B cell (primary cell): ENCODE data around the gene RERE. TPM values are rescaled to one million over a fixed set of nuclear protein-coding genes. Genes with fewer than 3 reads are reported as not detected.

Experiments
- ATAC-seq: fragments of 200-7000 bp; cut with Tn5 transposase; one replicate; pipeline ENCODE4 v1.10.0; 2021; ENCODE audit warnings: low read depth, mild to moderate bottlenecking, moderate number of reproducible peaks, moderate library complexity
- CTCF ChIA-PET: fragments of 350-600 bp; sonication (Branson Sonifier 250); formaldehyde crosslinking; loops from one replicate; lab custom pipeline; 2021; ENCODE audit warnings: antibody characterized with exemption, inconsistent platforms; lab: Charles Lee
- POLR2A ChIA-PET: fragments of 350-600 bp; sonication (Branson Sonifier 250); formaldehyde crosslinking; loops from one replicate; lab custom pipeline; 2021; ENCODE audit warnings: antibody characterized with exemption; lab: Charles Lee
- DNase-seq: peaks from one replicate; pipeline ENCODE4 v3.0.0; 2013
- H2AFZ ChIP-seq: 2 replicates; pipeline ENCODE4 v1.6.1; 2012; ENCODE audit warnings: mild to moderate bottlenecking, low read depth, low read length; ENCODE audit not compliant: insufficient read depth, poor library complexity, severe bottlenecking
- H3K27ac ChIP-seq, 2 donors: 1 replicate in 1 of 2; 2 replicates in 1 of 2; pipeline ENCODE4 v1.5.1; 2012 to 2013; ENCODE audit warnings: low read length in 2 of 2, mild to moderate bottlenecking in 2 of 2, moderate library complexity in 1 of 2
- H3K27me3 ChIP-seq, 4 experiments: fragments of 200-600 bp in 1 of 4; sonication (generic) in 1 of 4; replicated peaks in 1 of 4; 1 replicate in 2 of 4; 2 replicates in 2 of 4; pipeline versions ENCODE4 v1.6.1 to v1.7.0; 2013 to 2016; ENCODE audit warnings: low read length in 3 of 4, mild to moderate bottlenecking in 2 of 4, mixed read lengths in 1 of 4, moderate library complexity in 1 of 4; ENCODE audit not compliant: insufficient read depth in 4 of 4, control insufficient read depth in 3 of 4; ENCODE audit errors: control extremely low read depth in 1 of 4
- H3K36me3 ChIP-seq, 2 experiments: replicated peaks in 1 of 2; 1 replicate in 1 of 2; 2 replicates in 1 of 2; pipeline versions ENCODE4 v1.6.1 to v1.7.1; 2013; ENCODE audit warnings: low read length in 1 of 2; ENCODE audit not compliant: insufficient read depth in 2 of 2, control insufficient read depth in 1 of 2; ENCODE audit errors: control extremely low read depth in 1 of 2, extremely low read depth in 1 of 2
- H3K4me1 ChIP-seq, 2 donors: fragments of 200-600 bp in 1 of 2; sonication (generic) in 1 of 2; 1 replicate in 1 of 2; 2 replicates in 1 of 2; pipeline versions ENCODE4 v1.5.1 to v1.6.1; 2013 to 2017; ENCODE audit warnings: low read length in 2 of 2; ENCODE audit not compliant: control insufficient read depth in 2 of 2, insufficient read depth in 2 of 2
- H3K4me2 ChIP-seq: replicated peaks from 2 replicates; pipeline ENCODE3; 2012; ENCODE audit warnings: mild to moderate bottlenecking, low read depth, low read length; ENCODE audit not compliant: poor library complexity, severe bottlenecking
- H3K4me3 ChIP-seq, 5 experiments: fragments of 200-600 bp in 1 of 5; sonication (generic) in 1 of 5; 1 replicate in 3 of 5; 2 replicates in 2 of 5; pipeline versions ENCODE4 v1.5.1 to v1.7.0; 2011 to 2016; ENCODE audit warnings: low read length in 4 of 5, mild to moderate bottlenecking in 4 of 5, low read depth in 2 of 5, control low read depth in 1 of 5, moderate library complexity in 1 of 5; ENCODE audit not compliant: insufficient read depth in 1 of 5; ENCODE audit errors: control extremely low read depth in 1 of 5, extremely low read depth in 1 of 5
- H3K79me2 ChIP-seq: fragments of 200-600 bp; sonication (generic); one replicate; pipeline ENCODE4 v1.6.0; 2016; ENCODE audit warnings: low read length; ENCODE audit not compliant: control insufficient read depth, insufficient read depth
- H3K9ac ChIP-seq: fragments of 200-600 bp; sonication (generic); 2 replicates; pipeline ENCODE4 v1.6.1; 2017; ENCODE audit warnings: mild to moderate bottlenecking, low read length, moderate library complexity
- H3K9me3 ChIP-seq, 3 donors: one replicate each; pipeline versions ENCODE4 v1.6.1 to v1.7.1; 2013; ENCODE audit warnings: low read length in 2 of 3; ENCODE audit not compliant: control insufficient read depth in 2 of 3, insufficient read depth in 1 of 3; ENCODE audit errors: control extremely low read depth in 1 of 3
- H4K20me1 ChIP-seq: 2 replicates; pipeline ENCODE4 v1.6.0; 2012; ENCODE audit warnings: mild to moderate bottlenecking, low read length; ENCODE audit not compliant: insufficient read depth, control insufficient read depth, poor library complexity, severe bottlenecking
- H3K27ac Mint-ChIP-seq: one replicate; pipeline ENCODE4 v1.8.0; 2021; ENCODE audit warnings: mixed read lengths
- H3K27me3 Mint-ChIP-seq: one replicate; pipeline ENCODE4 v1.8.0; 2021; ENCODE audit warnings: mixed read lengths
- H3K4me1 Mint-ChIP-seq: one replicate; pipeline ENCODE4 v1.8.0; 2021; ENCODE audit warnings: mixed read lengths
- H3K4me3 Mint-ChIP-seq: one replicate; pipeline ENCODE4 v1.8.0; 2021; ENCODE audit warnings: mixed read lengths
- H3K9me3 Mint-ChIP-seq: one replicate; pipeline ENCODE4 v1.8.0; 2022; ENCODE audit warnings: mixed read lengths; ENCODE audit not compliant: insufficient read depth
- EZH2 ChIP-seq: IDR thresholded peaks from 2 replicates; pipeline ENCODE4 v1.6.1; 2012; ENCODE audit warnings: borderline replicate concordance, low read depth, mild to moderate bottlenecking, moderate library complexity, low read length; ENCODE audit not compliant: insufficient read depth, poor library complexity, severe bottlenecking
- WGBS: methylation state at CpG from one replicate; pipeline ENCODE4 v1.1.5; 2013; ENCODE audit warnings: missing lambda C conversion rate; ENCODE audit not compliant: insufficient coverage; 5-methylcytosine and 5-hydroxymethylcytosine counted together
- intact Hi-C: fragments of 100-400 bp; cut with micrococcal nuclease; formaldehyde crosslinking; loops from one replicate; pipeline ENCODE4 v1.10.0; 2022
- polyA plus RNA-seq: library from polyadenylated mRNA; depleted of rRNA; stranded (reverse); fragments of >200 nt; gene quantifications from 2 replicates; pipeline ENCODE4 v1.2.3, GENCODE V29; 2012
- total RNA-seq, 2 donors: library from RNA; stranded (reverse); fragments of 120-200 nt in 1 of 2; gene quantifications; 1 replicate in 1 of 2; 2 replicates in 1 of 2; pipeline versions ENCODE4 v1.2.3 to v1.2.4, GENCODE V29; 2013 to 2022
- TF ChIP-seq, protein P1 (sequence below): fragments of 200-600 bp; IDR thresholded peaks from one replicate; pipeline ENCODE4 v1.8.0; 2022; ENCODE audit warnings: antibody characterized with exemption, mild to moderate bottlenecking

Gene RERE
- total and polyA plus RNA-seq, 2 donors (not counting 1 experiment from before 2014, with no cell fraction given), result 27.3 to 132 TPM

DNA sequence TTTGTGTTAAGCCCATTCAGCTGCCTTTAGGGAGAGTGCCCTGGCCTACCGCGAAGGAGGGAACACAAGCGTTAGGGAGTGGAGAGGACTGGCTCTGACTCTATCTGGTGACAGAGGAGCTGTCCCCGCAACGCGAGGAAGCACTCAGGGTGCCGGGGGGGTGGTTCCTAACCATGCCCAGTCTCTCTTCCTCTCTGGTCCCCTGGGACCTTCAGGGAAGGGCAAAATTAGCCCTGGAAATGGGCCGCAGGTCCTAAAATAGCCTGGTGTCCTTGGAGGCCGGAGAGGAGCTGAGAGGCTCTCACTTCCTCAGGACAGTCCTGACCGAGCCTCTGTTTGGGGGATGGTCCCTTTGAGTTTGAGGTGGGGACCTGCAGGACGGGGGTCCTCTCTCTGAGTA is 493.7 kb downstream of the RERE start:
- Histone ChIP-seq H4K20me1 (no peaks in the 10 kb centered on the region), H3K27me3 (peaks cover 0 to 5% (median under 1%) of the 10 kb centered on the region in 4 experiments), H3K4me2 (no peak overlapping the region), H3K4me1 (peaks cover under 1 to 1% of the 10 kb centered on the region in 2 donors), H2AFZ (no peak overlapping the region), H3K9me3 (peaks cover 0 to 6% (median 0%) of the 10 kb centered on the region in 3 donors), H3K27ac (no peak overlapping the region), H3K4me3 (no peak overlapping the region), H3K36me3 (no peaks in the 10 kb centered on the region), H3K79me2 (no peaks in the 10 kb centered on the region), H3K9ac (no peak overlapping the region)
- Mint-ChIP-seq H3K4me3 (no peak overlapping the region), H3K9me3 (peaks cover 3% of the 10 kb centered on the region), H3K27ac (no peak overlapping the region), H3K27me3 (peaks cover 13% of the 10 kb centered on the region), H3K4me1 (peaks cover 6% of the 10 kb centered on the region)
- ATAC-seq (no peak), DNase-seq (no peak)
- intact Hi-C loops, result no loop called here
- 75% methylated on average over 11 of the region's 11 CpGs for WGBS
- TF ChIP-seq, protein P1, sequence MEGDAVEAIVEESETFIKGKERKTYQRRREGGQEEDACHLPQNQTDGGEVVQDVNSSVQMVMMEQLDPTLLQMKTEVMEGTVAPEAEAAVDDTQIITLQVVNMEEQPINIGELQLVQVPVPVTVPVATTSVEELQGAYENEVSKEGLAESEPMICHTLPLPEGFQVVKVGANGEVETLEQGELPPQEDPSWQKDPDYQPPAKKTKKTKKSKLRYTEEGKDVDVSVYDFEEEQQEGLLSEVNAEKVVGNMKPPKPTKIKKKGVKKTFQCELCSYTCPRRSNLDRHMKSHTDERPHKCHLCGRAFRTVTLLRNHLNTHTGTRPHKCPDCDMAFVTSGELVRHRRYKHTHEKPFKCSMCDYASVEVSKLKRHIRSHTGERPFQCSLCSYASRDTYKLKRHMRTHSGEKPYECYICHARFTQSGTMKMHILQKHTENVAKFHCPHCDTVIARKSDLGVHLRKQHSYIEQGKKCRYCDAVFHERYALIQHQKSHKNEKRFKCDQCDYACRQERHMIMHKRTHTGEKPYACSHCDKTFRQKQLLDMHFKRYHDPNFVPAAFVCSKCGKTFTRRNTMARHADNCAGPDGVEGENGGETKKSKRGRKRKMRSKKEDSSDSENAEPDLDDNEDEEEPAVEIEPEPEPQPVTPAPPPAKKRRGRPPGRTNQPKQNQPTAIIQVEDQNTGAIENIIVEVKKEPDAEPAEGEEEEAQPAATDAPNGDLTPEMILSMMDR, result no peak
- no peak for TF ChIP-seq EZH2
- CTCF ChIA-PET, result no interaction called here
- POLR2A ChIA-PET, result no interaction called here

DNA sequence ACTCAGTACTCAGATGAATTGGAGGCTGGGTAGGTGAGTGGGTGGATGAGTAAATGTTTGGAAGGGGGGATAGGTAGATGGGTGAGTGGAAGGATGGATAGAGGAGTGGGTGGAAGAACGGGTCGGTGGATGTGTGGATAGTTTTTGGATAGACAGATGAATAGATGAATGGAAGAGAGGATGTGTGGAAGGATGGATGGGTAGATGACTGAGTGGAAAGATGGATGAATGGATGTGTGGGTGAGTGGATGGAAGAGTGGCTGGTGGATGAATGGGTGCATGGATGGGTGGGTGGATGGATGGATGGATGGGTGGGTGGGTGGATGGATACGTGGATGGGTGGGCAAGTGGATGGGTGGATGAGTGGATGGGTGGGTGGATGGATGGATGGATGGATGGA is 495.8 kb downstream of the RERE start:
- ATAC-seq (no peak), DNase-seq (no peak)
- WGBS, result 95% methylated on average over 3 of the region's 3 CpGs
- Histone ChIP-seq H3K4me1 (peaks cover 11 to 14% of the 10 kb centered on the region in 2 donors), H4K20me1 (no peaks in the 10 kb centered on the region), H3K9ac (no peak overlapping the region), H2AFZ (no peak overlapping the region), H3K4me2 (no peak overlapping the region), H3K27ac (no peak overlapping the region), H3K9me3 (peaks cover 0 to 10% (median 0%) of the 10 kb centered on the region in 3 donors), H3K4me3 (no peak overlapping the region), H3K36me3 (no peaks in the 10 kb centered on the region), H3K27me3 (peaks cover 0 to 21% (median 6%) of the 10 kb centered on the region in 4 experiments), H3K79me2 (no peaks in the 10 kb centered on the region)
- Mint-ChIP-seq H3K27me3 (peaks cover 20% of the 10 kb centered on the region), H3K4me3 (no peak overlapping the region), H3K27ac (no peak overlapping the region), H3K4me1 (peaks cover 11% of the 10 kb centered on the region), H3K9me3 (peaks cover 3% of the 10 kb centered on the region)
- intact Hi-C loops, result no loop called here
- POLR2A ChIA-PET, result no interaction called here
- no peak for TF ChIP-seq EZH2
- CTCF ChIA-PET, result interaction anchor here (0.7 kb wide), 1 partner anchor 306 kb away, joined by 3 read pairs; no protein-coding TSS in a partner anchor
